PC-9 (cell line): ENCODE results near the gene MIOS. TPM values are rescaled to one million over a fixed set of nuclear protein-coding genes. Genes with fewer than 3 reads are reported as not detected.

Source experiments
- BruUV-seq: library from RNA; stranded (reverse); fragments of 400-500 nt; replicated peaks from 2 replicates; lab custom pipeline; 2021; lab: Mats Ljungman, UMichigan
- CTCF ChIA-PET: fragments of 300-600 bp; sonication (Branson Sonifier 250); formaldehyde crosslinking; loops from one replicate; lab custom pipeline; 2022; ENCODE audit warnings: antibody characterized with exemption; lab: Charles Lee
- POLR2A ChIA-PET: fragments of 300-600 bp; sonication (Branson Sonifier 250); formaldehyde crosslinking; loops from one replicate; lab custom pipeline; 2022; ENCODE audit warnings: antibody characterized with exemption; ENCODE audit not compliant: unreplicated experiment; lab: Charles Lee
- DNase-seq, 2 experiments: peaks; one replicate each; pipeline versions ENCODE4 v3.0.0 to v3.0.0-alpha.2; 2015 to 2022; ENCODE audit warnings: mixed read lengths in 1 of 2
- H2AFZ ChIP-seq: fragments of 200-600 bp; sonication (generic); 2 replicates; pipeline ENCODE4 v1.8.1; 2017; ENCODE audit warnings: antibody characterized with exemption
- H3F3A ChIP-seq: fragments of 200-600 bp; sonication (generic); 2 replicates; pipeline ENCODE4 v1.8.1; 2017; ENCODE audit warnings: antibody characterized with exemption, mild to moderate bottlenecking, low read depth; ENCODE audit not compliant: insufficient read depth
- H3K27ac ChIP-seq: fragments of 200-600 bp; sonication (generic); 2 replicates; pipeline ENCODE4 v1.6.1; 2016; ENCODE audit warnings: mixed run types
- H3K27me3 ChIP-seq: fragments of 200-600 bp; sonication (generic); 2 replicates; pipeline ENCODE4 v1.6.1; 2016; ENCODE audit warnings: low read depth, mixed run types; ENCODE audit not compliant: insufficient read depth
- H3K36me3 ChIP-seq: fragments of 200-600 bp; sonication (generic); 2 replicates; pipeline ENCODE4 v1.6.1; 2016; ENCODE audit warnings: low read depth, mixed run types
- H3K4me1 ChIP-seq: fragments of 200-600 bp; sonication (generic); replicated peaks from 2 replicates; pipeline ENCODE4 v1.6.1; 2016; ENCODE audit warnings: mixed run types; ENCODE audit not compliant: insufficient read depth
- H3K4me2 ChIP-seq: fragments of 200-600 bp; sonication (generic); 2 replicates; pipeline ENCODE4 v1.6.1; 2017; ENCODE audit warnings: mixed run types
- H3K4me3 ChIP-seq: fragments of 200-600 bp; sonication (generic); 2 replicates; pipeline ENCODE4 v1.6.1; 2016; ENCODE audit warnings: mixed run types
- H3K79me2 ChIP-seq: fragments of 200-600 bp; sonication (generic); 2 replicates; pipeline ENCODE4 v1.6.1; 2017; ENCODE audit warnings: low read depth, mixed run types
- H3K9me2 ChIP-seq: fragments of 200-600 bp; sonication (generic); 2 replicates; pipeline ENCODE4 v1.8.1; 2017; ENCODE audit warnings: mild to moderate bottlenecking; ENCODE audit not compliant: insufficient read depth
- H3K9me3 ChIP-seq: fragments of 200-600 bp; sonication (generic); 2 replicates; pipeline ENCODE4 v1.8.1; 2016; ENCODE audit warnings: low read depth; ENCODE audit not compliant: insufficient read depth
- H4K20me1 ChIP-seq: fragments of 200-600 bp; sonication (generic); 2 replicates; pipeline ENCODE4 v1.8.1; 2017; ENCODE audit not compliant: insufficient read depth
- EZH2 ChIP-seq: fragments of 200-600 bp; sonication (generic); IDR thresholded peaks from 2 replicates; pipeline ENCODE4 v1.8.0; 2017; ENCODE audit warnings: antibody characterized with exemption, low read depth
- intact Hi-C: fragments of 100-400 bp; cut with micrococcal nuclease; formaldehyde crosslinking; loops from one replicate; pipeline ENCODE4 v1.10.0; 2022; ENCODE audit not compliant: unreplicated experiment
- total RNA-seq: library from RNA; stranded (reverse); gene quantifications from 2 replicates; pipeline ENCODE4 v1.2.3, GENCODE V29; 2021
- TF ChIP-seq, protein P1 (sequence below): fragments of 200-600 bp; sonication (generic); conservative IDR thresholded peaks from 2 replicates; pipeline ENCODE4 v1.6.1; 2017; ENCODE audit warnings: mixed run types, antibody characterized with exemption, mild to moderate bottlenecking, moderate library complexity

Gene MIOS
- total RNA-seq, 1 experiment from 2014 or later = 42.0 TPM

GRCh38 chr7:7650682-7651206, 84.1 kb downstream of the MIOS start:
- H3K79me2 ChIP-seq = peaks cover 50% of the 10 kb centered on the region
- CTCF ChIA-PET = no interaction called here
- 0 out of 2 replicates have a peak, but pooled peaks cover 3% of the 10 kb centered on the region for H4K20me1 ChIP-seq

DNA sequence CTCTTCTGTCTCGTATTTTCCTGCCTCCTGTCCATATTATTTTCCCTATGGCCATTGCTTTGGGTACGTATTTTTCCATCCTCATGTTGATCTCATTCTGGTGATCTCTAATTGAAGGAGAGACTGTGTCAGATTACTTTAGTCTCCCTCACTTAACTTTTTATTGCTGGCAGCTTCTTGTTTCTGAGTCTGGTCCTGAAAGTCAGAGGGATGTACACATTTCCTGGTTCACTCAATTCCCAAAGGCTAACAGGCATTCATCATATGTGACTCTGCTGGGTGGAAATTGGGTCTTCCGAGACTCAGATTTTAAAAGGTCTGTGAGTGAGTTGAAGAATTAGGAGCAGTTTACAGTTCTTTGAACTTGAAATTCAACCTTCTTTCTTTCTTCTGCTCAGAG, 84.8 kb downstream of the MIOS start:
- Histone ChIP-seq H3K4me2 (no peak overlapping the region), H3K9me2 (no peaks in the 10 kb centered on the region), H4K20me1 (0 out of 2 replicates have a peak, but pooled peaks cover 3% of the 10 kb centered on the region), H3K79me2 (peaks cover 49% of the 10 kb centered on the region), H3K27ac (no peak overlapping the region), H3K36me3 (no peaks in the 10 kb centered on the region), H3K4me1 (no peaks in the 10 kb centered on the region), H3K27me3 (no peaks in the 10 kb centered on the region), H3F3A (no peaks in the 10 kb centered on the region; the same call in 1 of the 2 replicates), H3K9me3 (no peaks in the 10 kb centered on the region), H2AFZ (no peak overlapping the region), H3K4me3 (no peak overlapping the region)
- TF ChIP-seq, protein P1, sequence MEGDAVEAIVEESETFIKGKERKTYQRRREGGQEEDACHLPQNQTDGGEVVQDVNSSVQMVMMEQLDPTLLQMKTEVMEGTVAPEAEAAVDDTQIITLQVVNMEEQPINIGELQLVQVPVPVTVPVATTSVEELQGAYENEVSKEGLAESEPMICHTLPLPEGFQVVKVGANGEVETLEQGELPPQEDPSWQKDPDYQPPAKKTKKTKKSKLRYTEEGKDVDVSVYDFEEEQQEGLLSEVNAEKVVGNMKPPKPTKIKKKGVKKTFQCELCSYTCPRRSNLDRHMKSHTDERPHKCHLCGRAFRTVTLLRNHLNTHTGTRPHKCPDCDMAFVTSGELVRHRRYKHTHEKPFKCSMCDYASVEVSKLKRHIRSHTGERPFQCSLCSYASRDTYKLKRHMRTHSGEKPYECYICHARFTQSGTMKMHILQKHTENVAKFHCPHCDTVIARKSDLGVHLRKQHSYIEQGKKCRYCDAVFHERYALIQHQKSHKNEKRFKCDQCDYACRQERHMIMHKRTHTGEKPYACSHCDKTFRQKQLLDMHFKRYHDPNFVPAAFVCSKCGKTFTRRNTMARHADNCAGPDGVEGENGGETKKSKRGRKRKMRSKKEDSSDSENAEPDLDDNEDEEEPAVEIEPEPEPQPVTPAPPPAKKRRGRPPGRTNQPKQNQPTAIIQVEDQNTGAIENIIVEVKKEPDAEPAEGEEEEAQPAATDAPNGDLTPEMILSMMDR = no peak
- TF ChIP-seq EZH2 = no peak
- DNase-seq = no peak
- BruUV-seq = no TSS peak
- POLR2A ChIA-PET = interaction anchor here (0.7 kb wide), 1 partner anchor 304 kb away, joined by 4 read pairs; no protein-coding TSS in a partner anchor
- CTCF ChIA-PET = no interaction called here
- intact Hi-C loops = no loop called here

More at GRCh38 chr7:7650682-7651206, 84.1 kb downstream of the MIOS start:
- Histone ChIP-seq H2AFZ (no peak overlapping the region), H3F3A (no peaks in the 10 kb centered on the region; the same call in 1 of the 2 replicates), H3K4me1 (no peaks in the 10 kb centered on the region), H3K9me3 (no peaks in the 10 kb centered on the region), H3K4me2 (no peak overlapping the region), H3K27me3 (no peaks in the 10 kb centered on the region), H3K36me3 (no peaks in the 10 kb centered on the region), H3K27ac (no peak overlapping the region), H3K4me3 (no peak overlapping the region), H3K9me2 (no peaks in the 10 kb centered on the region)
- BruUV-seq = no TSS peak
- intact Hi-C loops = no loop called here
- DNase-seq = no peak
- no peak for TF ChIP-seq EZH2
- TF ChIP-seq, protein P1 = no peak
- POLR2A ChIA-PET = interaction anchor here (0.7 kb wide), 1 partner anchor 303 kb away, joined by 4 read pairs; no protein-coding TSS in a partner anchor

- BruUV-seq = no TSS peak
- H4K20me1 ChIP-seq = 0 out of 2 replicates have a peak, but pooled peaks cover 3% of the 10 kb centered on the region
- H3K27me3 ChIP-seq = no peaks in the 10 kb centered on the region
- no peak for TF ChIP-seq EZH2
- TF ChIP-seq, protein P1 = no peak
- H3F3A ChIP-seq = no peaks in the 10 kb centered on the region; the same call in 1 of the 2 replicates
- no peaks in the 10 kb centered on the region for H3K9me2 ChIP-seq
- no peak overlapping the region for H3K27ac ChIP-seq
- H3K4me2 ChIP-seq = no peak overlapping the region
- intact Hi-C loops = no loop called here
- H3K36me3 ChIP-seq = no peaks in the 10 kb centered on the region
- no peaks in the 10 kb centered on the region for H3K4me1 ChIP-seq
- no peak overlapping the region for H2AFZ ChIP-seq
- peaks cover 48% of the 10 kb centered on the region for H3K79me2 ChIP-seq
- CTCF ChIA-PET = no interaction called here
- POLR2A ChIA-PET = no interaction called here
- no peaks in the 10 kb centered on the region for H3K9me3 ChIP-seq
- H3K4me3 ChIP-seq = no peak overlapping the region
- no peak for DNase-seq
These were observed 86.3 kb downstream of the MIOS start for GRCh38 chr7:7652798-7653540.
